Uterus (tissue), 2 donors: ENCODE data around the gene NOX5.

Source experiments
- CTCF ChIP-seq, 4 experiments: fragments of 200-600 bp in 2 of 4; fragments of 450-650 bp in 2 of 4; sonication (generic) in 2 of 4; IDR thresholded peaks; one replicate each; pipeline ENCODE4 v1.5.1; 2016 to 2019; ENCODE audit warnings: antibody characterized with exemption in 4 of 4, mild to moderate bottlenecking in 2 of 4, moderate library complexity in 1 of 4
- POLR2A ChIP-seq, 2 donors: fragments of 450-650 bp; IDR thresholded peaks; one replicate each; pipeline ENCODE4 v1.6.1; 2016; ENCODE audit warnings: antibody characterized with exemption in 2 of 2, mild to moderate bottlenecking in 1 of 2, moderate library complexity in 1 of 2

DNA sequence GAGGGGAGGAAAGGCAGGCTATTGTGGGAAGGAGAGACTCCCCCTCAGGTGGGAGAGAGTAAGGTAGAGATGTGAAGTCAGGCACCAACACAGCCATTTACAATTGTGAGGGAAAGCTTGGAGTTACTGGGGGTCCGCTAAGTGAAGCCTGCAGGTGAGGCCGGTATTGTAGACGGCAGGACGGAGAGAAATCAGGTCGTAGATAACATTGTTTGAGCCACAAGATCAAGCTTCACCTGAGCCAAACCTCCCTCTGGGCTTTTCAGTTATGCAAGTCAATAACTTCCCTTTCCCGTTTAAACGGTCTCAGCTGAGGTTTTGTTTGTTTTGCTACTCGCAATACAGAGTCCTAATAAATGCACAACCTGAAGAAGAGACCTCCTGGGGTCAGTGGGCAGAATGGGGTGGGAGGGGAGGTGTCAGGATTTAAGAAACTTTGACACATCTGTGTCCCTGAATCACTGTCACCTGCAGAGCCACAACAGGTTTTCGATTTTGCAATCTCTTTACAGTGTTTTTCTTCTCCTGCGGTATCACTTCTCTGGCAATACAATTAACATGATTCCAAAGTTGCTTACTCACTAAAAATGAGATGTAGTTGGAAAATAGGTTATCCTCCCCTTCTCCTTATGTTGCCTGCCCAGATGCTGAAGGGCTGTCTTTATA is 73.9 kb downstream of the NOX5 start:
- TF ChIP-seq CTCF (IDR thresholded peaks at IDR 0.05) (no peak), POLR2A (IDR thresholded peaks at IDR 0.05) (no peak)
